ENCODE data around the gene INVS.

The INVS gene

DNA sequence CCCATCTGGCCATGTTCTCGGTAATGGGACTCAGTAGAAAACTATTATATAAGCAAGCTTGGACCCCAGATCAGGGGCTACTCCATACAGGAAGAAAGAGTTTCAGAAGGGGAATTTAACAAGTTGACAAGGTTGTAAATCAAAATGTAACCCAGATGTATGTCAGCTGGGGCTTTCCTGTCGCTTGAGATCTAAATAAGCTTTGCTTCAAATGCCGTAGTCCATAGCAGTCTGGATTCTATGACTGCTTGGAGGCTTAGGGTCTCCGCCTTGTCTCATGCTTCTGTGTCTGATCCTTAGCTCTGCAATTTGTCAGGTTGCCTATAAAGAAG lies 183.3 kb downstream of the INVS start:
- Histone ChIP-seq H3K4me3 (ENCODE audit: low read length) (no peak overlapping the region), H3K27me3 (ENCODE audit: insufficient read depth, low read length) (no peaks in the 10 kb centered on the region), H3K9me3 (ENCODE audit: low read length) (peaks cover 18% of the 10 kb centered on the region), H3K36me3 (ENCODE audit: insufficient read depth, low read length) (peaks cover 44% of the 10 kb centered on the region), H3K4me1 (ENCODE audit: insufficient read depth, low read length) (peaks cover 3% of the 10 kb centered on the region), H2AFZ (ENCODE audit: low read depth, low read length) (no peak overlapping the region)

DNA sequence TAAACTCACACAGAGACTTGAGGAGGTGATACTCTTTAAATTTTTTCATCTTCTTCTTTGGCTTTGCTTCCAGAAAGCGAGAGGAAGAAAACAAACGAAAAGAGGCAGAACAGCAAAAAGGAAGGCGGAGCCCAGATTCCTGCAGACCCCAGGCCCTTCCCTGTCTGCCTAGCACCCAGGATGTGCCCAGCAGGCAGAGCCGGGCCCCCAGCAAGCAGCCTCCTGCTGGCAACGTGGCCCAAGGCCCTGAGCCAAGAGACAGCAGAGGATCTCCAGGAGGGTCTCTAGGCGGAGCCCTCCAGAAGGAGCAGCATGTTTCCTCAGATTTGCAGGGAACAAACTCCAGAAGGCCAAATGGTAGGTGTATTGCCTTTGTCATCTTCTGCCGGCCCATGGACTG lies 185.2 kb downstream of the INVS start:
- Histone ChIP-seq H3K27me3 (ENCODE audit: insufficient read depth, low read length) (no peaks in the 10 kb centered on the region), H3K4me1 (ENCODE audit: insufficient read depth, low read length) (no peaks in the 10 kb centered on the region), H3K36me3 (ENCODE audit: insufficient read depth, low read length) (peaks cover 47% of the 10 kb centered on the region), H3K4me3 (ENCODE audit: low read length) (no peak overlapping the region), H2AFZ (ENCODE audit: low read depth, low read length) (no peak overlapping the region), H3K9me3 (ENCODE audit: low read length) (peaks cover 22% of the 10 kb centered on the region)

DNA sequence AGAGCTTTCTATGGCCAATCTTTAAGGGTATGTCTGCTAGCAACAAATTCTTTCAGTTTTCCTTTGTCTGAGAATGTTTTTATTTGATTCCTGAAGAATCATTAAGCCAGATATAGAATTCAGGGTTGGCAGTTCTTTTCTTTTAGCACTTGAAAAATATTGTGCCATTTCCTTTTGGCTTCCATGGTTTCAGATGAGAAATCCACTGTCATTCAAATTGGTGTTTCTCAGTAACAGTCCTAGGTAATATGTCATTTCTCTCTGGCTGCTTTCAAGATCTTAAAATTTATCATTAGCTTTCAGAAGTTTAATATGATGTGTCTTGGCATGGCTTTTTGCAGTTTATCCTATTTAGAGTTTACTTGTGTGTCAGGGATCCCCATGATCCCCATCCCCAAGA lies 186.0 kb downstream of the INVS start:
- H3K4me3 ChIP-seq (ENCODE audit: low read length) = no peak overlapping the region
- H2AFZ ChIP-seq (ENCODE audit: low read depth, low read length) = no peak overlapping the region
- H3K36me3 ChIP-seq (ENCODE audit: insufficient read depth, low read length) = peaks cover 54% of the 10 kb centered on the region
- peaks cover 22% of the 10 kb centered on the region for H3K9me3 ChIP-seq (ENCODE audit: low read length)
- no peaks in the 10 kb centered on the region for H3K4me1 ChIP-seq (ENCODE audit: insufficient read depth, low read length)
- no peaks in the 10 kb centered on the region for H3K27me3 ChIP-seq (ENCODE audit: insufficient read depth, low read length)

DNA sequence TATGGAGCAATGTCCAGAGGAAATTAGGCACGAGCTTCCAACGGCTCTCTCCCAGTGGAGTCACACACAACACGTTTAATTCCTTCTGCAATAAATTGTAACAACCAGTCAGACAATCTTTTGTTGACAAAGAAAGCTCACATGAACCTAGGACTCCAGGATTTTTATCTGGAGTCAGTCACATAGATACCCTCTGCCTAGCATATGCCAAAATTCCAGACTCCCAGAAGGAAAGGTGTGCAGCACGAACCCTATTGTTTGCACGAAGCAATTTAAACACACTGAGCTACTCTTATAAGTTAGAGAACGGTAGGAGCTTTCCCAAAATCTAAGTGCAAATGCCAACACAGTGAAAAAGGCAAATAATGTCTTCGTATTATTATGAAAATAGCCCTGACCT lies 186.6 kb downstream of the INVS start:
- no peak overlapping the region for H3K4me3 ChIP-seq (ENCODE audit: low read length)
- peaks cover 22% of the 10 kb centered on the region for H3K9me3 ChIP-seq (ENCODE audit: low read length)
- H3K36me3 ChIP-seq (ENCODE audit: insufficient read depth, low read length) = peaks cover 54% of the 10 kb centered on the region
- no peaks in the 10 kb centered on the region for H3K27me3 ChIP-seq (ENCODE audit: insufficient read depth, low read length)
- no peaks in the 10 kb centered on the region for H3K4me1 ChIP-seq (ENCODE audit: insufficient read depth, low read length)
- H2AFZ ChIP-seq (ENCODE audit: low read depth, low read length) = no peak overlapping the region

DNA sequence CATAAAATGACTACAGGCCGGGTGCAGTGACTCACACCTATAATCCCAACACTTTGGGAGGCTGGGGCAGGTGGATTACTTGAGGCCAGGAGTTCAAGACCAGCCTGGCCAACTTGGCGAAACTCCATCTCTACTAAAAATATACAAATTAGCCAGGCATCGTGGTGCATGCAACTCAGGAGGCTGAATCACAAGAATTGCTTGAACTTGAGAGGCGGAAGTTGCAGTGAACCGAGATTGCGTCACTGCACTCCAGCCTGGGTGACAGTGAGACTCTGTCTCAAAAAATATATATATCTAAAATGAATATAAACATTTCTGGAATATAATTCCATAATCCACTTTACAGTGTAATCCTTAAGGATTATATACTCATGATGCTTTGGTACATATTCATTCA lies 187.2 kb downstream of the INVS start:
- Histone ChIP-seq H3K4me3 (ENCODE audit: low read length) (no peak overlapping the region), H3K9me3 (ENCODE audit: low read length) (peaks cover 22% of the 10 kb centered on the region), H3K36me3 (ENCODE audit: insufficient read depth, low read length) (peaks cover 52% of the 10 kb centered on the region), H3K27me3 (ENCODE audit: insufficient read depth, low read length) (no peaks in the 10 kb centered on the region), H3K4me1 (ENCODE audit: insufficient read depth, low read length) (no peaks in the 10 kb centered on the region), H2AFZ (ENCODE audit: low read depth, low read length) (no peak overlapping the region)

DNA sequence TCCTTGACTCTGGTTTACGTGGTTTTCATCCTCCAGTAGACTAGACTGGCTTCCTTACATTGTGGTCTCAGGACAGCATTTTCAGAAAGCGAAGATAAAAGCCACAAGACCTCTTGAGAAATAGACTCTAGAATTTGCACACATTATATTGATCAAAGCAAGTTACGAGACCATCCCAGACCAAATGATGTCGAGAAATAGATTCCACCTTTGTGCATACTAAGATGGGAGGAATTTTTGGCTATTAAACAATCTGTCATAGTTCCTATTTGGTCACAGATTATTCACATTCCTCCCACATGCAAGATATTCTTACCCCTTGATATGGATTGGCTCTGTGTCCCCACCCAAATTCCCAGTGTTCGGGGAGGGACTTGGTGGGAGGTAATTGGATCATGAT lies 188.1 kb downstream of the INVS start:
- H2AFZ ChIP-seq (ENCODE audit: low read depth, low read length) = no peak overlapping the region
- no peaks in the 10 kb centered on the region for H3K27me3 ChIP-seq (ENCODE audit: insufficient read depth, low read length)
- peaks cover 56% of the 10 kb centered on the region for H3K36me3 ChIP-seq (ENCODE audit: insufficient read depth, low read length)
- no peak overlapping the region for H3K4me3 ChIP-seq (ENCODE audit: low read length)
- H3K9me3 ChIP-seq (ENCODE audit: low read length) = peaks cover 22% of the 10 kb centered on the region
- no peaks in the 10 kb centered on the region for H3K4me1 ChIP-seq (ENCODE audit: insufficient read depth, low read length)

DNA sequence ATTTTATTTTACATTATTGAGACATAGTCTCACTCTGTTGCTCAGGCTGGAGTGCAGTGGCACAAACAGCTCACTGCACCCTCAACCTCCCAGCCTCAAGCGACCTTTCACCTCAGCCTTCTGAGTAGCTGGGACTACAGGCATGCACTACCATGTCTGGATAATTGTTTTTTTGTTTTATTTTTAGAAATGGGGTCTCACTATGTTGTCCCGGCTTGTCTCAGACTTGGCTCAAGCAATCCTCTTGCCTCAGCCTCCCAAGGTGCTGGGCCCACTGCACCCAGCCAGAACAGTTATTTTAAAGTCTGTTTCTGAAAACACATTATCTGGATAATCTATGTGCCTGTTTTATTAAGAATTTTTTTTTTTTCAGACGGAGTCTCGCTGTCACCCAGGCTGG lies 191.7 kb downstream of the INVS start:
- Histone ChIP-seq H3K36me3 (ENCODE audit: insufficient read depth, low read length) (peaks cover 65% of the 10 kb centered on the region), H3K4me1 (ENCODE audit: insufficient read depth, low read length) (no peaks in the 10 kb centered on the region), H2AFZ (ENCODE audit: low read depth, low read length) (no peak overlapping the region), H3K9me3 (ENCODE audit: low read length) (peaks cover 11% of the 10 kb centered on the region), H3K27me3 (ENCODE audit: insufficient read depth, low read length) (no peaks in the 10 kb centered on the region), H3K4me3 (ENCODE audit: low read length) (no peak overlapping the region)

DNA sequence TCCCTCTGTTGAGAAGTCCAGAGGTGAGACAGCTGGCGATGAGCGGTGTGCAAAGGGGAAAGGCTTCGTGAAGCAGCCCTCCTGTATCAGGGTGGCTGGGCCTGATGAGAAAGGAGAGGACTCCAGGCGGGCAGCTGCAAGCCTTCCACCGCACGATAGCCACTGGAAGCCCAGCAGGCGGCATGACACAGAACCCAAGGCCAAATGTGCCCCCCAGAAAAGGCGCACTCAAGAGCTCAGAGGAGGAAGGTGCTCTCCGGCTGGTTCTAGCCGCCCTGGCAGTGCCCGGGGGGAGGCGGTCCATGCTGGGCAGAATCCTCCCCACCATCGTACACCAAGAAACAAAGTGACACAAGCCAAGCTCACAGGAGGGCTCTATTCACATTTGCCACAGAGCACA lies 193.4 kb downstream of the INVS start:
- no peaks in the 10 kb centered on the region for H3K4me1 ChIP-seq (ENCODE audit: insufficient read depth, low read length)
- H2AFZ ChIP-seq (ENCODE audit: low read depth, low read length) = no peak overlapping the region
- no peaks in the 10 kb centered on the region for H3K27me3 ChIP-seq (ENCODE audit: insufficient read depth, low read length)
- H3K36me3 ChIP-seq (ENCODE audit: insufficient read depth, low read length) = peaks cover 72% of the 10 kb centered on the region
- H3K4me3 ChIP-seq (ENCODE audit: low read length) = no peak overlapping the region
- H3K9me3 ChIP-seq (ENCODE audit: low read length) = peaks cover 4% of the 10 kb centered on the region

DNA sequence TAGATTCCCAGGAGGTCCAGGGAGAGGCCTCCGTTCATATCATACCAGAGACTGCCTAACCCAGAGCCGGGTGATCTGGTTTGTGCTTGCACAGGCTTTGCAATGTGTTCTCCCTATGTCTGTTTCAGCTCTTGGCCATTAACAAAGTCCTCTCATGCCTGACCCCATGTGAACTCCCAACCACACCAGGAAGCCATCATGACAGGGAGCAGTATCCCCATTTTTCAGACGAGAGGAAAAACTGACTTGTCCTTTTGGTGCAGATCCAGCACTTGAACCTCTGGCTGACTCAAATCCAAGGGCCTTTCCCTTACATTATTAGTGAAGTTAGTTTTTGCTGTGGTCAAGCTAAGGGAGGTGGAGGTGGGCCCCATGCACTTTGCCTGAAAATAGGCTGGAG lies 195.3 kb downstream of the INVS start:
- peaks cover 75% of the 10 kb centered on the region for H3K36me3 ChIP-seq (ENCODE audit: insufficient read depth, low read length)
- no peaks in the 10 kb centered on the region for H3K27me3 ChIP-seq (ENCODE audit: insufficient read depth, low read length)
- H3K4me3 ChIP-seq (ENCODE audit: low read length) = no peak overlapping the region
- no peak overlapping the region for H2AFZ ChIP-seq (ENCODE audit: low read depth, low read length)
- H3K9me3 ChIP-seq (ENCODE audit: low read length) = no peaks in the 10 kb centered on the region
- H3K4me1 ChIP-seq (ENCODE audit: insufficient read depth, low read length) = peaks cover 16% of the 10 kb centered on the region

DNA sequence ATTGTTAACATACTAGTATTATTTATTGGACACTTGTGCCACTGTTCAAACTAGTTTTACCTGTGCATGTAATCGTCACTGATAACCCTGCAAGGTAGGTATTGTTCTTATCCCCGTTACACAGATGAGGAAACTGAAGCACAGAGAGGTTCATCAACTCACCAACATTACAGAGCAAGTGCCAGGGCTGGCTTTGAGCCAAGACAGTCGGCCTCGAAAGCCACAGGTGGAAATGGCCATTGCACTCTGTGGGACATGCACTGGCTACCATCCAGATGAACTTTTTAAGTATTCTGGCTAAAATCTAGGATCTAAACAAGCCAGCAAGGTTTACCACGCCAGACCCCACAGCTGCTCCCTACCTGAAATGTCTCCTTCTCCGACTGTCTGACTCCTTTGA lies 195.8 kb downstream of the INVS start:
- Histone ChIP-seq H3K27me3 (ENCODE audit: insufficient read depth, low read length) (no peaks in the 10 kb centered on the region), H3K36me3 (ENCODE audit: insufficient read depth, low read length) (peaks cover 71% of the 10 kb centered on the region), H3K4me3 (ENCODE audit: low read length) (no peak overlapping the region), H2AFZ (ENCODE audit: low read depth, low read length) (no peak overlapping the region), H3K9me3 (ENCODE audit: low read length) (no peaks in the 10 kb centered on the region), H3K4me1 (ENCODE audit: insufficient read depth, low read length) (peaks cover 17% of the 10 kb centered on the region)

DNA sequence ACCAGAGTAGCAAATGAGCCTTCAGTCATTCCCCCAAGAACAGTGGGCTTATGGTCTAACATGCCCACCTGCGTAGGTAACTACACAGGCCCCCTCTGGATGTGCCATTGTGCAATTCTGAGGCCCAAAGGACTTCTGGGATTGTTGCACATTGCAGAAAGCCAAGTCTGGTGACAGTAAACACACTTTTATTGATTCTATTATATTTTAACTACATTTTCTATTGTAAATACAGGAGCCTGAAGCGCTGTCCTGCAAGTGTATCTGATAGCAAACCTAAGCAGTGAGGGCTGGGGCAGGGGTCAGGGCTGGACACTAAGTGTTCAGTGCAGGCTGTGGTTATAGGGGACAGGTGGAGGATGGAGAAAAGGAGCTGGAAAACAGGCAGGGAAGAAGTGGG lies 196.2 kb downstream of the INVS start:
- Histone ChIP-seq H2AFZ (ENCODE audit: low read depth, low read length) (no peak overlapping the region), H3K4me1 (ENCODE audit: insufficient read depth, low read length) (peaks cover 17% of the 10 kb centered on the region), H3K27me3 (ENCODE audit: insufficient read depth, low read length) (no peaks in the 10 kb centered on the region), H3K36me3 (ENCODE audit: insufficient read depth, low read length) (peaks cover 74% of the 10 kb centered on the region), H3K9me3 (ENCODE audit: low read length) (no peaks in the 10 kb centered on the region), H3K4me3 (ENCODE audit: low read length) (no peak overlapping the region)

DNA sequence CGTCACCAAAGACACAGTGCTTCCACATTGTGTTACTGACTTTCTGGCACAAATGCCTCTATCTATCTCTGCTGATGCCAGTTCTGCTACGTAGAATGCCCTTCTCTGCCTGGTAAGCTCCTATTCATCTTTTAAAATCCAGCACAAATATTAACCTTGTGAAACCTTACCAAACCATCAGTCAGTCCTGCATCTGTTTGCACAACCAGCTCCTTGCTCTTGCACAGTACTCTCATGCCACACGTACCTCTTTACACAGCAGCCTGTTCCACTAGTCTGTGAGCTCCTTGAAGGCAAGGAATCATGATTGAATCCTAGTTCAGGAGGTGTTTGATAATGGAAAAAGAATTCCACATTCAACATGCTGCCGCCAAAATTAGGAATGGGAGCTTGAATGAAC lies 197.4 kb downstream of the INVS start:
- H3K27me3 ChIP-seq (ENCODE audit: insufficient read depth, low read length) = no peaks in the 10 kb centered on the region
- no peaks in the 10 kb centered on the region for H3K9me3 ChIP-seq (ENCODE audit: low read length)
- no peak overlapping the region for H2AFZ ChIP-seq (ENCODE audit: low read depth, low read length)
- peaks cover 17% of the 10 kb centered on the region for H3K4me1 ChIP-seq (ENCODE audit: insufficient read depth, low read length)
- no peak overlapping the region for H3K4me3 ChIP-seq (ENCODE audit: low read length)
- H3K36me3 ChIP-seq (ENCODE audit: insufficient read depth, low read length) = peaks cover 81% of the 10 kb centered on the region

DNA sequence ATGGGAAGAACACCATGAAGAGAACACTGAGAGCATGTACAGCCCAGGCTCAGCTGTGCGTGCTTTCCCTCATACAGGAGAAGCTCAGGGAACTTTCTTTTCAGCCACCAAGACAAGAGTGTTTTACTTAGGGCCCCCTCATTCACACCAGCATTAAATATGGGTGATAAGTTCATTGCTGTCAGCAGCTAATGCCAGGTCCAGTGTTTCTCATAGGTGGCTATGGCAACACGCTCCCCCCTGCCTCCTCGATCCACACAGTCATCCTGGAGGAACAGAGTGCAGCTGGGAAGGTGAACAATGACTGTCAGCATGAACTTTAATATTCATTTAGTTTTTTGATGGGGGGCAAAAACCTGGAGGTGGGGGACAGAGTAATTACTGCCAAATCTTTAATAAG lies 199.3 kb downstream of the INVS start:
- Histone ChIP-seq H3K9me3 (ENCODE audit: low read length) (no peaks in the 10 kb centered on the region), H3K36me3 (ENCODE audit: insufficient read depth, low read length) (peaks cover 82% of the 10 kb centered on the region), H2AFZ (ENCODE audit: low read depth, low read length) (no peak overlapping the region), H3K27me3 (ENCODE audit: insufficient read depth, low read length) (no peaks in the 10 kb centered on the region), H3K4me3 (ENCODE audit: low read length) (no peak overlapping the region), H3K4me1 (ENCODE audit: insufficient read depth, low read length) (peaks cover 17% of the 10 kb centered on the region)

DNA sequence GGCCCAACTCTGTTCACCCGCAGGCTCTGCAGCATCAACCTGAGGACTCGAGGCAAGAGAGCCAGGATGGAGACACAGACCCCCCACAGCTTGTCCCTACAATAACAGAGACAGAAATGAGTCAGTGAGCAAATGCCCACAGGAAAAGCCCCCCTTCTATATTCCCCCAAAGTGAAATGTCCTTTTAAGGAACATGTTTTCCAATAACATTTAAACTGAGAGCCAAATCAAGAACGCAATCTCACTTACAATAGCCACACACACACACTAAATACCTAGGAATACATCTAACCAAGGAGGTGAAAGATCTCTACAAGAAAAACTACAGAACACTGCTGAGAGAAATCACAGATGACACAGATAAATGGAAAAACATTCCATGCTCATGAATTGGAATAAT lies 204.7 kb downstream of the INVS start:
- Histone ChIP-seq H3K9me3 (ENCODE audit: low read length) (peaks cover 4% of the 10 kb centered on the region), H3K27me3 (ENCODE audit: insufficient read depth, low read length) (no peaks in the 10 kb centered on the region), H3K4me3 (ENCODE audit: low read length) (no peak overlapping the region), H3K4me1 (ENCODE audit: insufficient read depth, low read length) (peaks cover 6% of the 10 kb centered on the region), H3K36me3 (ENCODE audit: insufficient read depth, low read length) (peaks cover 66% of the 10 kb centered on the region), H2AFZ (ENCODE audit: low read depth, low read length) (no peak overlapping the region)

Data from neuron (in vitro differentiated cells).